Measurements from ENCODE around the gene FAM180A.

The FAM180A gene

GRCh38 chr7:135736586-135737305, 11.9 kb downstream of the FAM180A start:
- DNase-seq: no peak

DNA sequence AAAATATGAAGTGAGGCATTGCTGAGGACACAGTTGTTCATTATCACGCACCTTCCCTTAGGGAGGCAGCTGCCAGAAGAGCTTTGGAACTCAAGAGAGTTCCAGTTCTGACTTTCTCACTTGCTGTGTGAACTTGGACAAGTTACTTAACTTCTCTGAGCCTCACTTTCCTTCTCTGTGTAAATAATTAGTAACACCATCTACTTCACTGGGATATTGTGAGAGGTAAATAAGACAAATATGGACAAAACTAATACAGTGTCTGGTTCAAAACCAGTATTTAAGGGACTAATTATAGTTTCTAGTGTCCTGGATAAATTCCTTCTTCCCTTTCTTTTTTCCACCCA, 14.3 kb downstream of the FAM180A start:
- no peak for DNase-seq

DNA sequence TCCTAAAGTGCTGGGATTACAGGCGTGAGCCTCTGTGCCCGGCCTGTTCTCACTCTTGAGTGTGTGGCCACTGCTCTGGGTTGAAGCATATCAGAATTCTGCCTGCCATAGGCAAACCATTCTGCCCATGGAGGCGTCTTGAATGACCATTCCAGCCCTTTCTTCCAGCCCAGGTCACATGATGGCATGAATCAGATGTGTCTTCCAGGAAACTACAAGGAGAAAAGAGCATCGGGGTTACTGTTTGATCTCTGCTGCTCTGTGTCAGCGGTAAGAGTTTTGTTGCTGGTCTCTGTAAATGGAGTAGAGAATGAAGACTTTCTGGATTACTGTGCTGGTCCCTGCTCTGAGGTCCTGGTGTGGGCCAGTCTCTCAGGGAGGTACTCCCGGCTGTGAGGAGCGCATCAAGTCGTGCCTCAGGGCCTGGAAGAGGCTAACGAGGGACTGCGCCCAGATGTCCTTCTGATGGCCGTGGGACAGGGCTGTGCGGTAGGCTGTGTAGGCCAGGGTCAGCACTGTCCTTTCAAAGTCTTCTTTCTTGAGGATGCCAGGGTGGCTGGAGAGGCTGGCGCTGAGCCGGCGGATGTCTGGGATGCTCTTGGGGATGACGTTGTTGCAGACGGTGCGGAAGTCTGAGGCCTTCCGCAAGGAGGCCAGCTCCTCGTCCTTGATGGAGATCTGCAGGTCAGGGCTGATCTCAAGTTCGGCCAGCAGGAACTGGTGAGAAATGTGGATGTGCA, 14.8 kb downstream of the FAM180A start:
- no peak for DNase-seq

DNA sequence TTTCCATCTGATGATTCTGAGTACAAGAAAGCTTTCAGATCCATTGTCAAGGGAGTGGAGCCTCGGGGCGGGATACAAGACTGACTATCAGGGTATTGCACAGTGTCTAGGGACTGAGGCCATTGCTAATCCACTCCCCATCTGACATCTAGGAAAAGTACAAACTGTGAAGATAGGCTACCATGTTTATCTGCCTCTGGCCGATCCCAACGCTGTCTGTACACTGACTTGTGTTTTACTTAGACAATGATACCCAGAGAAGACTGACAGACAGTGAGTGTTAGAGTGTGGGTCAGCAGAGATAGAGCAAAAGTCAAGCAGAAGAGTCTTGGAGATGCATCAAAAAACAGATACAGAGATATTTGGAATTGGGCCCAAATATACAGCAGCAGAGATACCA, 17.5 kb downstream of the FAM180A start:
- no peak for DNase-seq

DNA sequence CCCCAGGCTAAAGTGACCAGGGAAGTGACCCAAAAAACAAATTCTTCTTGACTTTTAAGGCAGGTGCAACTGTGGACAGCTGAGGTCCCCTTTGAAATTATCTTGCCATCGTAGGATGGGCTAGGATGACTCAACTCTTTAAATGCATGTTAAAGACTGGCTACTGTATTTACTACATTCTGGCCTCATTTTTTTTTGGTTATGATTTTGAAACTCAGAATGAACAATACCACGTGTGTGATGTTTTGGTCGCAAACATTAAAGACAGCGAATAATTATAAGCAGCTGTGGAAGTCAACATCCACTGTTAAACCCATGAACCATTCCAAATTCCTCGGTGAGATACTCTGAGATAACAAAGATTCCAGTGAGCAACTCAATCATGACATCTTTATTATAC, 19.4 kb downstream of the FAM180A start:
- DNase-seq: no peak

- DNase-seq: no peak
These were observed 20.4 kb downstream of the FAM180A start, which contains the start of gene SLC13A4 for GRCh38 chr7:135728136-135728669. TSS of gene SLC13A4 (minus strand) at chr7:135728186. CDS start at chr7:135727496, 690 bp downstream.

DNA sequence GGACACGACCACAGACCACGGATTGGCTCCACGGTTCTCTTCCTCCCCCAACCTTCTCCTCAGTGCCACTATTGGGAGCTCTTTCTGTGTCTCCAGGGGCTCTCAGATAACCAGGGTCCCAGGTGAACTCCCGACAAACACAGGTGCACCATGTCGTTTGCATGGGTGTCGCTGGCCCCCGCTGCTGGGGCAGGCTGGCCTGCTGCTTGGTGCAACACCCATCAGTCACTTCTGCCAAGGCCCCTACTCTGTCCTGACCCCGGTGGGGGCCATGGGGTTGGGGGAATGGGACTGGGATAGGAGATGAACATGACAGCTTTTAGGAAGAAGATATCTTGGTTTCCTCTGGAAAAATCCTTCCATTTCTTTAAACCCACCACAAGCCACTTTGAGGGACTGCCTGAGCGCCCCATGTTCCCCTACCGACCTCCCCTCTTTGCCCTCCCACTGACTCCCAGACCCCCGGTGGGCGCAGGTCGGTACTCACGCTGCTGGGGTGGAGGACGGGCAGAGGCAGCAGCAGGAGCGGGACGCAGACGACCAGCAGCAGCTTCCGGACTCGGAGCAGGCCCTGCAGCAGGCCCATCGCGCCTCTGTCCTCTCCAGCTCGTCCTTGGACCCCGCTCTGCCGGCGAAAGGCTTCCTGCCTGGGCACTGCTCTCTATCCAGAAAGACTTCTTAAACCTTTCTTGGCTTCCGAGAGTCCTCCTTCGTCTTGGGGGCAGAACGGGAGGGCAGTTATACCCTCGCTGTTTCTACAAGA, 21.5 kb downstream of the FAM180A start:
- DNase-seq: no peak

DNA sequence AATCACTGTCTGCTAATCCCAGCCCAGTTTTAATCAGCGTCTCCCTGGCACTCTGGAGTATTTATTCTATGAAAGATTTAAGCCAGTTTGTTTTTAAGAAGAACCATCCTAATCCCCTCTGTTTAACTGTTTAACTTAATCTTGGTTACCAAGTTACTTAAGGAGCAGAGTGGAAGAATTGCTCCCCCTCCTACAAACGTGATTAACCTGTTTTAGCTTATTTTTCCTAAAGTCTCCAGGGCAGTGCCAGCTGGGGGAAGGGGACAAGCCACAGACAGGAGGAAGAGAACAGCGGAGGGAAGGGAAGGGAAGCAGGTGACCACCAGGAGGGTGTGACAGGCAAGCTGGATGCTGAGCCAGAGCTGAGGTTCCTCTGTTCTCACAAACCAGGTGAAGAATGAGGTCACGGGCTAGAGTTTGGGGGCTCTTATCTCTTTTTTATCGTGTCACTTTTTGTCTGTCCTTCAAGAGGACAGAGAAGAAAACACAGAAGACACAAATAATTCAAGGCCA, 22.3 kb downstream of the FAM180A start:
- no peak for DNase-seq

GRCh38 chr7:135723411-135723810, 25.2 kb downstream of the FAM180A start:
- DNase-seq: no peak

DNA sequence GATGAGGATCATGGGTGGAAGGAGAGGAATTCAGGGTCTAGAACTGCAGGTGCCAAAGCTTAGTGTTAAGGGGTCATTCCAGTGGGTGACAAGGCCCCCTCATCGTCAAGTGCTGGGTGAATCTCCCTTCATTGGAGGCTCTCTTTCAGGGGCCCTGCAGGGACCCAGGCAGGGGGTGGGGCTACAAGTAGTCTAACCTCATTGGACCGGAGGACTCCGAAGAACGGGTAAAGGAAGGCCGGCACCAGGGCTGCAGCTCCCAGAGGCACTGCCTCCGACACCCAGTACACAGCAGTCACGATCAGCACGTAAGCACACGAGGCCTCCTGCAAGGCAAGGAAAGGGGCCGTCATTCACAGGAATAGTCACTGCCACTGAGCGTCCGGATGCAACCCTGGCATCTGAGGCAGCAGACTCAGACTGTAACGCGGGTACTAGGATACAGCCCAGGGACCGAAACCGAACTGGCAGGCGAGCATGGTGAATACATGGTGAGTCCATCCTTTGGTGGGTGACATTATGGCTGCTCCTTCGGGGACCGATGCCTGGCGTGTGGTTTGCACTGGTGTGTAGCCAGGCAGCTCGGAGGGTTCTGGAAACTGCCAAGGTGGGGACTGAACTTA, 27.3 kb downstream of the FAM180A start:
- DNase-seq: no peak

GRCh38 chr7:135719688-135720087, 28.9 kb downstream of the FAM180A start:
- no peak for DNase-seq

DNA sequence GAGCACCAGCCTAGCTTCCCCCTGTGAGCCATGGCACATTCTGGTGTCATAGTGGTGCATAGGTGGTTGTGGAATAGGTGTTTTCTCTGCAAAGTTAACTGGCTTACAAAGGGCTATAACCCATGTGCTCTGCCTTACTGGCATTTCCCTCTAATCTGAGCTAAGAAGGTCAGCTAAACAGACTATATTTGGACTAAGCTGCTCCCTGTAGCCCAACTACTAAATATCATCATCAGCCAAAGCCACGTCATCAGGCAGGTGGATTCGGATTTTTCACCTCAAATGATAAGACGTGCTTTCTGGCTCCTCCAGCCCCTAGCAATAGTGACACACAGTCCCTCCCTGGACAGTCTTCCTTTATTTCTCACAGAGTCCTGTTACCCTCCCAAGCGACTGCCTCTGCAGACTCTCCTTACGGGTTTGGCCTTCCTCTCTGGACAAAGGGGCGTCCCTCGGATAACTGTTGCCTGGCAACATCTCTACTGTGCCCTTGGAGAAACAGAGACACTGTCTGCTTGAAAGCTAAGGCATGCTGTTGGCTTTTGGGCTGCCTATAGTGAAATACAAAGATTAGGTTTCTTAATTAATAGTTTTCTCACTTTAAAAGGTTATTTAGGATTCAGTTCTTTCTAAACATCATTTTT, 29.7 kb downstream of the FAM180A start:
- DNase-seq: no peak

GRCh38 chr7:135718219-135718618, 30.4 kb downstream of the FAM180A start:
- DNase-seq: no peak

DNA sequence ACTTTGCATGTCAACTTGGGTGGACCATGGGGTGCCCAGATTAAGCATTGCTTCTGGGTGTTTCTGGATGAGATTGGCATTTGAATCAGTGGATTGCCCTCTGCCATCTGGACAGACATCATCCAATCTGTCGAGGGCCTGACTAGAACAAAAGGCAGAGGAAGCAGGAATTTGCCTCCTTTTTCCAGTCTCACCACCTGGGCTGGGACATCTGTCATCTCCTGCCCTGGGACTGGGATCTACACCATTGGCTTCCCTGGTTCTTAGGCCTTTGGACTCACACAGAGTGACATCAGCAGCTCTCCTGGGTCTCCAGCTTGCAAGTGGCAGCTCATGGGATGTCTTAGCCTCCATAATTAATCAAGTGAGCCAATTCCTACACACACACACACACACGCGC, 30.9 kb downstream of the FAM180A start:
- DNase-seq: no peak

DNA sequence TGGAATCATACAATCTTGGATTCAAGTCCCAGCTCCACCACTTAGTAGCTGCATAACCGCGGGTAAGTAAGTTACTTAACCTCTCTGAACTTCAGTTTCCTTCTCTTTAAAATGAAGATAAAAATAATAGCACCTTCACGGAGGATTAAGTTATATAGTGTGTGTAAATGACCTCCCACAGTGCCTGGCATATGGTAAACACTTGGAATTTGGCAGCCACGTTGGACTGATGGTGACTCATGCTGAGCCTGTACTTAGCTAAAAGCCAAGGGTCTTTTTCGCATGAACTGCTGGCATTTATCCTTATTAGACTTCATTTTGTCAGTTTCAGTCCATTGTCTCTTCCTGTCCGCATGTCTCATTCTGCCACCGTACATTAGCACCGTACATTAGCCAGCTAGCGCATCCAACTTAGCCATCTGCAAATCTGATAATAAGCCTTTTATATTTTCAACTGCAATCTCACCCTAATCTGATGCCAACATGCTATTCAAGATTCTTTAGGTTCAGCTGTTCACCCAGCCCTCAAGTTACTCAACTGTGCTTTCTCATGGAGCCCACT, 31.9 kb downstream of the FAM180A start:
- peak; percentile 52 for DNase-seq

DNA sequence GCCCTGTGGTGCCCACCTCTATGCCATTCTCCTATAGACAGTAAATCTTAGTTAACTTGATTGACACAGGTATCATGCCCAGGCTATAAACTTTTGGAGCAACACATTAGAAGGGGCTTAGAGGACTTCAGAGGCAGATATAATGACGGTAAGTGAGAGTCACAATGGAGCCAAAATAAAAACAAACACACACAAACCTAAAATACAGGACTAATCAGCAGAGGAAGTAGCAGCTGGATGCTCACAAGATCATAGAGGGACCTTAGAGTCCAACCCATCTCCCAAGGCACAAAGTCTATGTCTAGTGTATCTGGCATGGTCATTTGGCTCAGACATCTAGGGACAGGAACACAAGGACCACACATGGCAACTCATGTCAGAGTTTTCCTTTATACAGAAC, 32.9 kb downstream of the FAM180A start:
- no peak for DNase-seq

GRCh38 chr7:135715055-135715522, 33.5 kb downstream of the FAM180A start:
- no peak for DNase-seq

DNA sequence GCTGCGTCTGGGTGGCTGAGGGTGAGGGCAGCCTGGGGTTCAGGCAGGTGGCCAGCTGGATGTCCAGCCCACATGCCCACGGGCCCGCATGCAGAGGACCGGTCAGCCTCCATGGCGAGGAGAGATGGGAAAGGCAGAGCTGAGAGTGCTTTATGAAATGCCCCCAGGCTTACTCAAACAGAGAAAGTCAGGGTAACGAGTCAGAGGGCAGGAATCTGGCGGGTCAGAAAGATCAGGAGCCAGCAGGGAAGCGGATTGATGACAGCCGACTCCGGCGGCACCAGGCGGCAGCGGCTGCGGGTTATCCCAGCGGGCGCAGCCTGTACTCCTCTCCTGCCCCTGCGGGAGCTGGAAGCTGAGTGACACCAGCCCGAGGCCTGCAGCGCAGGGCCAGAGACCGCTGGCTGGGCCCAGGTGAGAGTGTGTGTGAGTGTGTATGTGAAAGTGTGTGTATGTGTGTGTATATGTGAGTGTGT, 34.0 kb downstream of the FAM180A start:
- DNase-seq: no peak

GRCh38 chr7:135713836-135714470, 34.7 kb downstream of the FAM180A start:
- no peak for DNase-seq

DNA sequence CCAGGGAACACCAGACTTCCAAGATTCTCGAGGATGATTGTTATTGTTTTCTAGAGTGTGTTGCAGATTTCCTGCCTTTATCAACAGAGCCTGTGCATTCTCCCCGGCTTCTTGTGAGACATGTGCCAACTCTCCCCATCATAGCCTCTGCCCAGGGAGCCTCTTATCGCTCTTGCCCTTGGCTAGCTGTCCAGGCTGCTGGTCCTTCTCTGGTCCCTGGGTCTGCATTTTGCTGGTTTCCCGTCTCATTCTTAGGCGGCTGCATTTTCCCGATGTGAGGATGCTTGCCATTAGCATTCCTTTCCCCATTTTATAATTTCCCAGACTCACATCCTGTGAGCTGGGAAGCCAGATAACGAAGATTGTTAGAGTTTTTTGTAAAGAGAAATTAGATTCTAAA, 35.8 kb downstream of the FAM180A start:
- no peak for DNase-seq

- DNase-seq: peak; percentile 43
These were observed 36.3 kb downstream of the FAM180A start for GRCh38 chr7:135712182-135712782.
